HL-60 (cell line): ENCODE results near the gene PLBD2.

Experiments
- POLR2AphosphoS5 ChIP-seq: IDR thresholded peaks from 2 replicates; pipeline ENCODE4 v1.6.1; 2012; ENCODE audit warnings: low read depth
- TF ChIP-seq, protein P1 (sequence below): IDR thresholded peaks from one replicate; pipeline ENCODE4 v1.5.1; 2011; ENCODE audit warnings: low read length, control low read depth, inconsistent platforms; ENCODE audit not compliant: insufficient read depth

DNA sequence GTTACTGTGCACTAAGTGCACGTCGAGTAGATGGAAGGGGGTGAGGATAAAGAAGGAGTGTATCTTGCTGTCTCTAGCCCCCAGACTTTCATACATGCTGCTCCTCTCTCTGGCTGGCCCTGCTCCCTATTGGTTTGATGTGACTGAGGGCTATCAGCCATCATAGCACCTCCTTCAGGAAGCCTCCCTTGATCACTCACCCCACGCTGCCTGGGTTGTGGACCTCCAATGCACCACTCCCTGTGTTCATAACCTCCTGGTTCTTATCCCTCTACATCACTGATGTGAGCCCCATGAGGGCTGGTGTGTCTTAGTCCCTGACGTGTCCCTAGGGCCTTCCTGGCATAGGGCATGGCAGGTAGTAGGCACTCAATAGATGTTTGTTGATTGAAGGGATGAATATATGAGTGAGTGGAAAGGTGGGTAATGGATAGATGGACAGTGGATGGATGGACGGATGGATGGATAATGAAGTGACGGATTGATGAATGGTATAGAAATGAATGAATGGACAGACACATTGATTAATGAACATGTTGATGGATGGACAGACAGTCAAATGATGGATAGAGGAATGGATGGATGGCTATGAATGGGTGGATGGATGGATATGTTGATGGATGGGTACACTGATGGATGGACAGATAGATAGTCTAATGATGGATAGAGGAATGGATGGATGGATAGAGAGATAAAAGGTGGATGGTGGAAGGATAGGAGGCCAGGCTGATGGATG, 78.8 kb downstream of the PLBD2 start:
- TF ChIP-seq, protein P1, sequence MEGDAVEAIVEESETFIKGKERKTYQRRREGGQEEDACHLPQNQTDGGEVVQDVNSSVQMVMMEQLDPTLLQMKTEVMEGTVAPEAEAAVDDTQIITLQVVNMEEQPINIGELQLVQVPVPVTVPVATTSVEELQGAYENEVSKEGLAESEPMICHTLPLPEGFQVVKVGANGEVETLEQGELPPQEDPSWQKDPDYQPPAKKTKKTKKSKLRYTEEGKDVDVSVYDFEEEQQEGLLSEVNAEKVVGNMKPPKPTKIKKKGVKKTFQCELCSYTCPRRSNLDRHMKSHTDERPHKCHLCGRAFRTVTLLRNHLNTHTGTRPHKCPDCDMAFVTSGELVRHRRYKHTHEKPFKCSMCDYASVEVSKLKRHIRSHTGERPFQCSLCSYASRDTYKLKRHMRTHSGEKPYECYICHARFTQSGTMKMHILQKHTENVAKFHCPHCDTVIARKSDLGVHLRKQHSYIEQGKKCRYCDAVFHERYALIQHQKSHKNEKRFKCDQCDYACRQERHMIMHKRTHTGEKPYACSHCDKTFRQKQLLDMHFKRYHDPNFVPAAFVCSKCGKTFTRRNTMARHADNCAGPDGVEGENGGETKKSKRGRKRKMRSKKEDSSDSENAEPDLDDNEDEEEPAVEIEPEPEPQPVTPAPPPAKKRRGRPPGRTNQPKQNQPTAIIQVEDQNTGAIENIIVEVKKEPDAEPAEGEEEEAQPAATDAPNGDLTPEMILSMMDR: no peak
- no peak for TF ChIP-seq POLR2AphosphoS5
